Caco-2 (cell line): ENCODE measurements around the gene RPS6KA5. TPM values are rescaled to one million over a fixed set of nuclear protein-coding genes. Genes with fewer than 3 reads are reported as not detected.

Source experiments
- BruUV-seq: library from RNA; stranded (reverse); fragments of 400-500 nt; replicated peaks from 2 replicates; lab custom pipeline; 2021; lab: Mats Ljungman, UMichigan
- CTCF ChIA-PET: fragments of 300-600 bp; sonication (Branson Sonifier 250); formaldehyde crosslinking; loops from one replicate; lab custom pipeline; 2022; ENCODE audit warnings: antibody characterized with exemption; lab: Charles Lee
- POLR2A ChIA-PET: fragments of 300-600 bp; sonication (Branson Sonifier 250); formaldehyde crosslinking; loops from one replicate; lab custom pipeline; 2022; ENCODE audit warnings: antibody characterized with exemption; lab: Charles Lee
- DNase-seq, 2 experiments: peaks; one replicate each; pipeline versions ENCODE4 v3.0.0 to v3.0.0-alpha.2; 2020 to 2022
- H3K27me3 ChIP-seq: replicated peaks from 2 replicates; pipeline ENCODE4 v1.6.0; 2011; ENCODE audit warnings: low read length; ENCODE audit not compliant: control insufficient read depth, insufficient read depth
- H3K36me3 ChIP-seq: 2 replicates; pipeline ENCODE4 v1.5.1; 2011; ENCODE audit warnings: low read length; ENCODE audit not compliant: control insufficient read depth, insufficient read depth
- H3K4me1 ChIP-seq: fragments of 250-450 bp; sonication (Bioruptor Pico); 2 replicates; pipeline ENCODE4 v1.5.1; 2020; ENCODE audit warnings: mild to moderate bottlenecking
- H3K4me3 ChIP-seq: 2 replicates; pipeline ENCODE4 v1.5.1; 2011; ENCODE audit warnings: low read depth, mild to moderate bottlenecking, control low read depth, low read length
- H3K9me3 ChIP-seq: fragments of 250-450 bp; sonication (Bioruptor Pico); 2 replicates; pipeline ENCODE4 v1.5.1; 2020; ENCODE audit warnings: mild to moderate bottlenecking, moderate library complexity
- H3K27ac Mint-ChIP-seq: one replicate; pipeline ENCODE4 v1.8.0; 2022; ENCODE audit warnings: mixed read lengths; ENCODE audit not compliant: unreplicated experiment
- H3K27me3 Mint-ChIP-seq: one replicate; pipeline ENCODE4 v1.8.0; 2022; ENCODE audit warnings: mixed read lengths; ENCODE audit not compliant: insufficient read depth, unreplicated experiment
- H3K36me3 Mint-ChIP-seq: one replicate; pipeline ENCODE4 v1.8.0; 2022; ENCODE audit warnings: mild to moderate bottlenecking, mixed read lengths; ENCODE audit not compliant: insufficient read depth, unreplicated experiment
- H3K4me1 Mint-ChIP-seq: one replicate; pipeline ENCODE4 v1.8.0; 2022; ENCODE audit warnings: low read depth, mixed read lengths; ENCODE audit not compliant: unreplicated experiment
- H3K4me3 Mint-ChIP-seq: one replicate; pipeline ENCODE4 v1.8.0; 2022; ENCODE audit warnings: mild to moderate bottlenecking, moderate library complexity, mixed read lengths; ENCODE audit not compliant: unreplicated experiment
- H3K9me3 Mint-ChIP-seq: one replicate; pipeline ENCODE4 v1.8.0; 2022; ENCODE audit warnings: mixed read lengths; ENCODE audit not compliant: unreplicated experiment
- CTCF ChIP-seq, 2 experiments: fragments of 200-600 bp in 1 of 2; IDR thresholded peaks; 1 replicate in 1 of 2; 2 replicates in 1 of 2; pipeline versions ENCODE4 v1.5.1 to v1.8.0; 2011 to 2022; ENCODE audit warnings: antibody characterized with exemption in 1 of 2, control low read depth in 1 of 2, inconsistent platforms in 1 of 2, low read depth in 1 of 2, low read length in 1 of 2, mild to moderate bottlenecking in 1 of 2, moderate library complexity in 1 of 2; ENCODE audit not compliant: insufficient read depth in 1 of 2, severe bottlenecking in 1 of 2, unreplicated experiment in 1 of 2
- intact Hi-C: fragments of 100-400 bp; cut with micrococcal nuclease; formaldehyde crosslinking; loops from one replicate; pipeline ENCODE4 v1.10.0; 2022; ENCODE audit not compliant: unreplicated experiment
- total RNA-seq: library from RNA; stranded (reverse); gene quantifications from 2 replicates; pipeline ENCODE4 v1.2.3, GENCODE V29; 2022

RPS6KA5 gene
- total RNA-seq, 1 experiment from 2014 or later = 5.7 TPM

- H3K4me1 Mint-ChIP-seq = no peaks in the 10 kb centered on the region
- ChIA-PET CTCF (no interaction called here), POLR2A (no interaction called here)
- Histone ChIP-seq H3K9me3 (no peaks in the 10 kb centered on the region), H3K4me1 (no peaks in the 10 kb centered on the region), H3K36me3 (no peaks in the 10 kb centered on the region), H3K4me3 (no peak overlapping the region), H3K27me3 (no peaks in the 10 kb centered on the region)
- no peak overlapping the region for H3K27ac Mint-ChIP-seq
- no peak overlapping the region for H3K4me3 Mint-ChIP-seq
- DNase-seq = no peak
- no peak for TF ChIP-seq CTCF (IDR thresholded peaks at IDR 0.05; ENCODE audit: insufficient read depth in 1 of 2, low read depth in 1 of 2, low read length in 1 of 2, severe bottlenecking in 1 of 2, unreplicated experiment in 1 of 2)
- BruUV-seq = no TSS peak
- H3K36me3 Mint-ChIP-seq = no peaks in the 10 kb centered on the region
- intact Hi-C loops = no loop called here
- H3K27me3 Mint-ChIP-seq = no peaks in the 10 kb centered on the region
- H3K9me3 Mint-ChIP-seq = no peaks in the 10 kb centered on the region
These were observed 66.6 kb downstream of the RPS6KA5 start for GRCh38 chr14:90993792-90994191.

DNA sequence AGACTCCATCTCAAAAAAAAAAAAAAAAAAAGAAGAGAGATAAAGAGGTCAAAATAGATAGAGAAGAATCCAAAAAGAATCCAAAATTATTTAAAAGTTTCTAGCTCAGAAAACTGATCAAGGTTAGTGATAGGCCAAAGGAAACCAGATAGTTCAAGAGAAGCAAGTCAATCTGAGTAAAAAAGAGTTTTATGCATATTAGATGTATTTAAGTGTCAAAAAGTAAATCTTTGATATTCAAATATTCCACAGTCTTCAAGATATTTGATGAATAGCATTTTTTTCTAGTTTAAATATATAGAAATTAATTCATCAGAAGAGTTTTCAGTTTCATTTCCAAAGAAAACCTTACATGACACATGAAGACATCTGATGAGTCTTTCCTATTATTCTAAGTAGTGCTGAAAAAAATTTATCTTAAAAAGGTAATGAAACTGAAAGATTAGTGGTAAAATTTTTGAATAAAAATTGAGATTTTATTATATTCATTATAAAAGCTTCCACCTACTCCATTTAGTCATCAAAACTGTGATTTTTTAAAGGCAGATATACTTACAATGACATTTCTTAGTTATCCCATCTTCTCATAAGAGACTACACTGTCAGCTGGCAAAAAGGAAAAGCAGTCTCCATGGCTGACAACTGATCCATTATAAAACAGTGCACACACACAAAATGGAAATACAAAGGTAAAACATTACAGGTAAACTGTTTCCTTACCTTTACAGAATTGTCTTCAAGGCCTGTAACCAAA is 68.6 kb downstream of the RPS6KA5 start:
- Histone ChIP-seq H3K36me3 (no peaks in the 10 kb centered on the region), H3K9me3 (no peaks in the 10 kb centered on the region), H3K27me3 (no peaks in the 10 kb centered on the region), H3K4me3 (no peak overlapping the region), H3K4me1 (no peaks in the 10 kb centered on the region)
- Mint-ChIP-seq H3K4me3 (no peak overlapping the region), H3K9me3 (no peaks in the 10 kb centered on the region), H3K27me3 (no peaks in the 10 kb centered on the region), H3K27ac (no peak overlapping the region), H3K36me3 (no peaks in the 10 kb centered on the region), H3K4me1 (no peaks in the 10 kb centered on the region)
- intact Hi-C loops = no loop called here
- no TSS peak for BruUV-seq
- no peak for TF ChIP-seq CTCF (IDR thresholded peaks at IDR 0.05; ENCODE audit: insufficient read depth in 1 of 2, low read depth in 1 of 2, low read length in 1 of 2, severe bottlenecking in 1 of 2, unreplicated experiment in 1 of 2)
- no peak for DNase-seq
- ChIA-PET CTCF (no interaction called here), POLR2A (no interaction called here)

DNA sequence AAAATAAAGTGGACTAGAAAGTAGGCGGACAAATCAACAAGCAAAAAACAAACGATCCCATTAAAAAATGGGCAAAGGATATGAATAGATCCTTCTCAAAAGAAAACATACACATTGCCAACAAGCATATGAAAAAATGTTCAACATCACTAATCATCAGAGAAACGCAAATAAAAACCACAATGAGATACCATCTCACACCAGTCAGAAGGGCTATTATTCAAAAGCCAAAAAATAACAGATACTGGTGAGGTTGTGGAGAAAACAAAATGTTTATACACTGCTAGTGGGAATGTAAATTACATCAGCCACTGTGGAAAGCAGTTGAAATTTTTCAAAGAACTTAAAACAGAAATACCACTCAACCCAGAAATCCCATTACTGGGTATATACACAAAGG is 70.3 kb downstream of the RPS6KA5 start:
- DNase-seq = no peak
- H3K9me3 Mint-ChIP-seq = no peaks in the 10 kb centered on the region
- no peak overlapping the region for H3K27ac Mint-ChIP-seq
- Histone ChIP-seq H3K4me1 (no peaks in the 10 kb centered on the region), H3K36me3 (no peaks in the 10 kb centered on the region), H3K9me3 (no peaks in the 10 kb centered on the region), H3K4me3 (no peak overlapping the region), H3K27me3 (no peaks in the 10 kb centered on the region)
- BruUV-seq = no TSS peak
- no peaks in the 10 kb centered on the region for H3K36me3 Mint-ChIP-seq
- intact Hi-C loops = no loop called here
- H3K4me1 Mint-ChIP-seq = no peaks in the 10 kb centered on the region
- H3K4me3 Mint-ChIP-seq = no peak overlapping the region
- TF ChIP-seq CTCF (IDR thresholded peaks at IDR 0.05; ENCODE audit: insufficient read depth in 1 of 2, low read depth in 1 of 2, low read length in 1 of 2, severe bottlenecking in 1 of 2, unreplicated experiment in 1 of 2) = no peak
- no peaks in the 10 kb centered on the region for H3K27me3 Mint-ChIP-seq
- ChIA-PET POLR2A (no interaction called here), CTCF (no interaction called here)
